ENCODE data around the gene AK1.

Gene AK1

GRCh38 chr9:127899128-127899943 lies 21.9 kb upstream of the AK1 start, which contains the start of gene ST6GALNAC6:
Gene ST6GALNAC6 (minus strand): TSS chr9:127899603. CDS start chr9:127897981, 1,622 bp downstream.
- no peak for TF ChIP-seq CTCF (IDR thresholded peaks at IDR 0.05)
- peak in 1 of 2 donors; percentile 88 for DNase-seq
- peak within 1 kb of the TSS; percentile 96 to 98 for H3K4me3 ChIP-seq
- peaks cover 19 to 24% (median 20%) of the 10 kb centered on the region in 3 donors for H3K36me3 ChIP-seq
- no peaks in the 10 kb centered on the region for H3K9me3 ChIP-seq
- no peaks in the 10 kb centered on the region for H3K27me3 ChIP-seq
- intact Hi-C loops (cut with DNase I; ENCODE audit: low total_unique reads) = no loop called here
- H3K4me1 ChIP-seq = peaks cover 0 to 67% (median 54%) of the 10 kb centered on the region in 4 donors
- peak within 1 kb of the TSS; percentile 99 for H3K27ac ChIP-seq

GRCh38 chr9:127898433-127899127 lies 21.1 kb upstream of the AK1 start:
- peaks cover 0 to 59% (median 46%) of the 10 kb centered on the region in 4 donors for H3K4me1 ChIP-seq
- H3K27ac ChIP-seq = peak overlapping the region; percentile 99
- DNase-seq = peak; percentile 78 to 82
- H3K27me3 ChIP-seq = no peaks in the 10 kb centered on the region
- peak overlapping the region; percentile 96 to 98 for H3K4me3 ChIP-seq
- TF ChIP-seq CTCF (IDR thresholded peaks at IDR 0.05) = no peak
- intact Hi-C loops (cut with DNase I; ENCODE audit: low total_unique reads) = no loop called here
- peaks cover 26 to 32% (median 28%) of the 10 kb centered on the region in 3 donors for H3K36me3 ChIP-seq
- H3K9me3 ChIP-seq = no peaks in the 10 kb centered on the region

GRCh38 chr9:127897193-127897692 lies 19.8 kb upstream of the AK1 start:
- peak overlapping the region; percentile 96 to 98 for H3K4me3 ChIP-seq
- H3K4me1 ChIP-seq = peaks cover 0 to 48% (median 41%) of the 10 kb centered on the region in 4 donors
- peak; percentile 89 to 95 for DNase-seq
- TF ChIP-seq CTCF (IDR thresholded peaks at IDR 0.05) = no peak
- H3K27ac ChIP-seq = peak overlapping the region; percentile 99
- no peaks in the 10 kb centered on the region for H3K9me3 ChIP-seq
- no peaks in the 10 kb centered on the region for H3K27me3 ChIP-seq
- peaks cover 40 to 45% (median 41%) of the 10 kb centered on the region in 3 donors for H3K36me3 ChIP-seq
- intact Hi-C loops (cut with DNase I; ENCODE audit: low total_unique reads) = no loop called here

GRCh38 chr9:127896395-127897192 lies 19.1 kb upstream of the AK1 start:
- no peak for TF ChIP-seq CTCF (IDR thresholded peaks at IDR 0.05)
- peak overlapping the region; percentile 99 for H3K27ac ChIP-seq
- H3K36me3 ChIP-seq = peaks cover 46 to 47% (median 47%) of the 10 kb centered on the region in 3 donors
- no peaks in the 10 kb centered on the region for H3K27me3 ChIP-seq
- no peak for DNase-seq
- intact Hi-C loops (cut with DNase I; ENCODE audit: low total_unique reads) = no loop called here
- peak overlapping the region; percentile 96 to 98 for H3K4me3 ChIP-seq
- peaks cover 0 to 48% (median 40%) of the 10 kb centered on the region in 4 donors for H3K4me1 ChIP-seq
- no peaks in the 10 kb centered on the region for H3K9me3 ChIP-seq

- H3K36me3 ChIP-seq = peaks cover 53 to 54% (median 53%) of the 10 kb centered on the region in 3 donors
- H3K4me1 ChIP-seq = peaks cover 0 to 42% (median 35%) of the 10 kb centered on the region in 4 donors
- no peak overlapping the region for H3K4me3 ChIP-seq
- peak overlapping the region; percentile 99 for H3K27ac ChIP-seq
- DNase-seq = no peak
- no peak for TF ChIP-seq CTCF (IDR thresholded peaks at IDR 0.05)
- no peaks in the 10 kb centered on the region for H3K27me3 ChIP-seq
- no peaks in the 10 kb centered on the region for H3K9me3 ChIP-seq
- intact Hi-C loops (cut with DNase I; ENCODE audit: low total_unique reads) = no loop called here
Observed at GRCh38 chr9:127895811-127896210, 18.3 kb upstream of the AK1 start.

Data from tibial artery (tissue), 4 donors.